PFSK-1 (cell line): ENCODE measurements around the gene ACOT9.

Experiments
- FOXP2 ChIP-seq: optimal IDR thresholded peaks from 2 replicates; pipeline ENCODE3; 2011; ENCODE audit warnings: borderline replicate concordance, control low read depth, inconsistent platforms; ENCODE audit not compliant: insufficient read depth; ENCODE audit errors: extremely low read length, extremely low read depth
- POLR2AphosphoS5 ChIP-seq: IDR thresholded peaks from 2 replicates; pipeline ENCODE4 v1.6.1; 2012; ENCODE audit warnings: low read depth, mild to moderate bottlenecking, control low read depth, low read length, moderate library complexity
- SIN3A ChIP-seq: IDR thresholded peaks from 2 replicates; pipeline ENCODE4 v1.6.1; 2012; ENCODE audit warnings: mild to moderate bottlenecking, low read length, moderate library complexity, borderline replicate concordance; ENCODE audit not compliant: insufficient read depth
- TAF1 ChIP-seq: IDR thresholded peaks from 2 replicates; pipeline ENCODE4 v1.6.1; 2012; ENCODE audit warnings: low read length, control low read depth, borderline replicate concordance; ENCODE audit not compliant: insufficient read depth
- TF ChIP-seq, protein P1 (sequence below), 2 experiments: IDR thresholded peaks; 2 replicates each; pipeline versions ENCODE4 v1.6.1 to v1.8.0; 2011 to 2012; ENCODE audit warnings: low read depth in 2 of 2, low read length in 2 of 2, control low read depth in 1 of 2, inconsistent platforms in 1 of 2, mild to moderate bottlenecking in 1 of 2, moderate library complexity in 1 of 2; ENCODE audit not compliant: insufficient read depth in 1 of 2

The ACOT9 gene

DNA sequence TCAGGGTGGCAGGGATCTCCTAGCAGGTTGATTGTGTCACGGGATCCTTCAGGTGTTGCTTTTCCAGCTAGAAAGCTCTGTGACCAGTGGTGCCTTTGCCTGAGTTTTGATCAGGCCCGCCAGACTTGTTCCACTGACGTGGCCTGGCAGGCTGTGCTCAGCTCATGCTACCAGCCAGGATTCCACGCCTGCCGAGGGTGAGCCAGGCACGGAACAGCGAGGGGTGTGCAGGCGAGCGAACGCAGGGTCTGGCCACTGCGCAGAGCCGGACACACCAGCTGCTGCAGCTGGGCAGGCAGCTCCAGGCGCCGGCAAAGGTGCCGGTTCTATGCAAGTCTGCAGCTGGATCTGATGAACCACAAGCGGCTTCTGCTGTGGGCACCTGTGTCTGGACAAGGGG is 22.8 kb upstream of the ACOT9 start:
- TF ChIP-seq SIN3A (no peak), TAF1 (no peak), POLR2AphosphoS5 (no peak), FOXP2 (no peak)
- TF ChIP-seq, protein P1, sequence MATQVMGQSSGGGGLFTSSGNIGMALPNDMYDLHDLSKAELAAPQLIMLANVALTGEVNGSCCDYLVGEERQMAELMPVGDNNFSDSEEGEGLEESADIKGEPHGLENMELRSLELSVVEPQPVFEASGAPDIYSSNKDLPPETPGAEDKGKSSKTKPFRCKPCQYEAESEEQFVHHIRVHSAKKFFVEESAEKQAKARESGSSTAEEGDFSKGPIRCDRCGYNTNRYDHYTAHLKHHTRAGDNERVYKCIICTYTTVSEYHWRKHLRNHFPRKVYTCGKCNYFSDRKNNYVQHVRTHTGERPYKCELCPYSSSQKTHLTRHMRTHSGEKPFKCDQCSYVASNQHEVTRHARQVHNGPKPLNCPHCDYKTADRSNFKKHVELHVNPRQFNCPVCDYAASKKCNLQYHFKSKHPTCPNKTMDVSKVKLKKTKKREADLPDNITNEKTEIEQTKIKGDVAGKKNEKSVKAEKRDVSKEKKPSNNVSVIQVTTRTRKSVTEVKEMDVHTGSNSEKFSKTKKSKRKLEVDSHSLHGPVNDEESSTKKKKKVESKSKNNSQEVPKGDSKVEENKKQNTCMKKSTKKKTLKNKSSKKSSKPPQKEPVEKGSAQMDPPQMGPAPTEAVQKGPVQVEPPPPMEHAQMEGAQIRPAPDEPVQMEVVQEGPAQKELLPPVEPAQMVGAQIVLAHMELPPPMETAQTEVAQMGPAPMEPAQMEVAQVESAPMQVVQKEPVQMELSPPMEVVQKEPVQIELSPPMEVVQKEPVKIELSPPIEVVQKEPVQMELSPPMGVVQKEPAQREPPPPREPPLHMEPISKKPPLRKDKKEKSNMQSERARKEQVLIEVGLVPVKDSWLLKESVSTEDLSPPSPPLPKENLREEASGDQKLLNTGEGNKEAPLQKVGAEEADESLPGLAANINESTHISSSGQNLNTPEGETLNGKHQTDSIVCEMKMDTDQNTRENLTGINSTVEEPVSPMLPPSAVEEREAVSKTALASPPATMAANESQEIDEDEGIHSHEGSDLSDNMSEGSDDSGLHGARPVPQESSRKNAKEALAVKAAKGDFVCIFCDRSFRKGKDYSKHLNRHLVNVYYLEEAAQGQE (IDR thresholded peaks at IDR 0.05; ENCODE audit: insufficient read depth in 1 of 2, low read depth in 2 of 2, low read length in 2 of 2) = no peak

DNA sequence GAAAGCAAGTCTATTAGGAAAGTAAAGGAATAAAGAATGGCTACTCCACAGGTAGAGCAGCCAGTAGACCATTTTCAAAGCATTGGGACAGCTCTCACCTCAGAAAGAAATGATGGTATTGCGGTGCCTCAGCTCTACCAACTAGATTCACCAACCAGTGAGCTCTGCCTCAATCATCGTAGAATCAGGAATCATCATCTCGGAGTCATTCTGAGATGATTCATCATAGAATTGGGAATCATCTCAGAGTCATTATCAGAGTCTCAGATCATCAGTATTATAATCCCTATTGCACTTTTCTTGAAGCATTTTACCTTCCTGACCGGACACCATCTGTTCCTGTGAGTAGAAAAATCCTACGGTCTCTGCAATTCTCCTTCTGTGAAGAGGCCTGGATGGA is 22.4 kb upstream of the ACOT9 start:
- TF ChIP-seq FOXP2 (no peak), POLR2AphosphoS5 (no peak), TAF1 (no peak), SIN3A (no peak)
- TF ChIP-seq, protein P1 (IDR thresholded peaks at IDR 0.05; ENCODE audit: insufficient read depth in 1 of 2, low read depth in 2 of 2, low read length in 2 of 2) = no peak

- TF ChIP-seq TAF1 (no peak), SIN3A (no peak), FOXP2 (no peak), POLR2AphosphoS5 (no peak)
- TF ChIP-seq, protein P1 (IDR thresholded peaks at IDR 0.05; ENCODE audit: insufficient read depth in 1 of 2, low read depth in 2 of 2, low read length in 2 of 2) = no peak
Measured at GRCh38 chrX:23764188-23764984, 21.3 kb upstream of the ACOT9 start.

DNA sequence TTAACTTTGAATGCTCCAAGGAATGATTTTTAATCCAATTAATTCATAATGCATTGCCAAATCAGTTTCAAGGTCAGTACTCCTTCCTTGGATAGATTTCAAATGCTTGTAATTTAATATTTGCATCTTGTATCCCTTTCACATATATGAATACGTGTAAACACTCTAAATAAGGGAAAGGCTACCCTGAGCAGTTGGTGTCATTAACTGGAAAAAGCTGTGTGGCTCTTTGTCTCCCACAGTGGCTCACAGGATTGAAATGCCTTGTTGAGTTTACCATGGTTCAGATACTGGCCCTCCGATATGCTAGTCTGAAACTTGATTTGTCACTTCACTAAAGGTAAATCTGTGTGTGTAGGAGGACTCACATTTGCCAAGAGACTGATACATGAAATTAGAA is 16.7 kb upstream of the ACOT9 start:
- TF ChIP-seq TAF1 (no peak), POLR2AphosphoS5 (no peak), SIN3A (no peak), FOXP2 (no peak)
- TF ChIP-seq, protein P1 (IDR thresholded peaks at IDR 0.05; ENCODE audit: insufficient read depth in 1 of 2, low read depth in 2 of 2, low read length in 2 of 2) = no peak
